ENCODE measurements around the gene TRIM43B.
A peak's percentile ranks its signal among the peaks of the same experiment; 100 is the strongest.
"Not testable (repeated sequence)": the region's sequence is repeated elsewhere in the genome, so short reads cannot be mapped to it uniquely, and the experiment has no call there.

The TRIM43B gene

DNA sequence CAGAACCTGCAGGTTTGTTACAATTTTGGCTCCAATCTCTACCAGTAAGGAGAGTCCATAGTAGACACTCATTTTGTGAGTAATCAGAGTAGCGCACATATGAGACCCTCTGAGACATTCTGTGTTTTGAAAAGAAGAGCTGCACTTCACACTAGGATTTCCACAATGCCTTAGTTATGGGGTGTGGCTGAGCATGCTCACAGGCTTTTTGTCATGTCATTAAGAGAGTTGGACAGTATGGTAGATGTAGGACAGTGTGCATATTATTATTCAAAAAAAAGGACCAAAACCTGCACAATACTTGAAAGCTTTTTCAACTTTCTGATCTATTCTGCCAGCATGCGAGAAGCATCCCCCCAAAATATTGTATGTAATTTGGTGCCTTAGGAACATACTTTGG, 24.9 kb upstream of the TRIM43B start:
- DNase-seq (ENCODE audit: low read depth): no peak
- H3K4me3 ChIP-seq (ENCODE audit: low read depth, low read length): no peak overlapping the region
- no peak for TF ChIP-seq CTCF (conservative IDR thresholded peaks at IDR 0.05; ENCODE audit: low read depth, low read length)

DNA sequence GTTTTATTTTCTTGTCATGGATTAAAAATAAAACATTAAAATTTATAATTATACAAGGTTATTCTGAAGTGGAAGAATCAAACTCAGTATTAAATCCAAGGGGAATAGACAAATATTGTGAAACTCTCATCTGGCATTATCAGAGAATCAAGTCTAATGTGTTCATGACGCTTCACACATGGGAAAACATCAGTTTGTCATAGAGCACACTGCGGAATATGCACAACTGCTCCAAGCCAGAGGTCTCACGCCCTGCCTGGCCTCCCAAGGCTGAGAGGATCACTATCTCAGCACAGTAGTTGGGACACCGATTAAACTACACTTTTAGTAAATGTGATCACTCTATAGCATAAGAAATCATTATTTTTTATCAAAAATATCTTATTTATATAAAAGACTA, 20.7 kb upstream of the TRIM43B start:
- DNase-seq (ENCODE audit: low read depth): no peak
- H3K4me3 ChIP-seq (ENCODE audit: low read depth, low read length): no peak overlapping the region
- no peak for TF ChIP-seq CTCF (conservative IDR thresholded peaks at IDR 0.05; ENCODE audit: low read depth, low read length)

GRCh38 chr2:95500854-95501253, 16.3 kb upstream of the TRIM43B start:
- no peak for DNase-seq (ENCODE audit: low read depth)
- H3K4me3 ChIP-seq (ENCODE audit: low read depth, low read length): no peak overlapping the region
- TF ChIP-seq CTCF (conservative IDR thresholded peaks at IDR 0.05; ENCODE audit: low read depth, low read length): no peak

DNA sequence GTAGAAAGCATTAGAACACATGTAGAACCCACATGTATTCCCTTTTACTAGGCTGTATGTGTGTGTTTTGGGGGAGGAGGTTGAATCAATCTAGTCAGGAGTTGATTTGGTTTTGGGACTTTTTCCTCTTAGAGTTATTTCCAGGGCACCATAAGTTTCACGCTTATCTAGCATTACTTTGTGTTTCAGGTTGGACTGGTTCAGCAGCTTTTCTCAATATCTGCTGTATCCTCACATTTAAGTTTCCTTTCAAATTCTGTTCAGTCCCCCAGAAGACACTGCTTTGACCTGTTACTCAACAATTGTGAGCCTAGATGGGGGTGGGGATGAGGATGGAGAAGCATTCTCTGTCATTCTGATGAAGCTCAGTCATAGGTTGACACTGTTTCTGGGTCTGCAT, 7.5 kb upstream of the TRIM43B start:
- H3K4me3 ChIP-seq (ENCODE audit: low read depth, low read length); DNase-seq (ENCODE audit: low read depth): not testable (repeated sequence)

DNA sequence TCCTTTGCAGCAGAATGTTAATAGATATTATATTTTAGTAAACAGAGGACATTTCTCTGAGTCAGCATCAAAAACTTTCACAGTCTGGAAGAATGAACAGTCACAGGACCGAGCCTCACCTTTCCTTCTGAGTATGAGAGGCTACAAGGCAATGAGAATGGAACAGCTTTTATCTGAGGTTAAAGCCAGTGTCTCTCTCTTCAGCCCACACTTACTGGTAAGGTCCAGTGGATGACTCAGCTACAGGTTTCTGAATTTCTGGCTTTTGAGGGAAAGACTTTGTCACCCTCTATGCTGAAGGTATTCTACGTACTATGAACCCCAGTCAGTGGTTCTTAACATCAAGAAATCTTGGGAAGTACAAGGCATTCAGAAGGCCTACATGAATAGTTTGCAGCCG, 9.5 kb downstream of the TRIM43B start:
- not testable (repeated sequence) for DNase-seq (ENCODE audit: low read depth); H3K4me3 ChIP-seq (ENCODE audit: low read depth, low read length)

DNA sequence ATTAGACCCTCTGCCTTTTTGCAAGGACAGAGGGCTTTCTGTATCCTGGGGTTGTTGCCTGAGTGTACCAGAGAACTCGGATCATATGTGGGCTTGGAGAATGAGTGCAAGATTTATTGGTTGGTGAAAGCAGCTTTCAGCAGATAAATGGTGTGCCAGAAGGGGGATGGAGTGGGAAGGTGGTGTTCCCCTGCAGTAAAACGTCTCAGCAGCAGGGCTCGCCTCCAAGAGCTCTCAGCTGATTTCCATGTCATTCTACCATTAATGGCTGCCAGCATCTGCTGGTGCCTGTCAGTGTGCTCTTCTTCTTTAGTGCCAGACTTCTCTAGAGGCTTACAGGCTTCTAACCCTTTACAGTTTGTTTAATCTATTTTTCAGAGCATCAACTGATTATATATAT, 16.6 kb downstream of the TRIM43B start:
- DNase-seq (ENCODE audit: low read depth); H3K4me3 ChIP-seq (ENCODE audit: low read depth, low read length): not testable (repeated sequence)

DNA sequence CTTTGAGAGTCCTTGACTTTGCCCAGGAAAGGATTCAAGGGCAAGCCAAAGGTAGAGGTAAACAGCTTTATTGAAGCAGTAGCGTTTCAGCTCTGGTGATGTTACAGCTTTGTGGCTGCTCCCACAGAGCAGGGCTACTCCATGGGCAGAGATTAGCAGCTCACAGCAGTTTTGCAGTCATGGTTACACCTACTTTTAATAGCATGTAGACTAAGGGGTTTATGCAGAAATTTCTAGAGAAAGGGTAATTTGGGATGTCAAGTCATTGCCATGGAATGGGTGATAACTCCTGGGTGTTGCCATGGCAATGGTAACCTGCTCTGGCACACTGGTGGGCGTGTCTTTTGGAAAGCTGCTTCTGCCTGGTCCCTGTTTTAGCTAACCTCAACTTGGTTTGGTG, 18.0 kb downstream of the TRIM43B start:
- not testable (repeated sequence) for H3K4me3 ChIP-seq (ENCODE audit: low read depth, low read length); DNase-seq (ENCODE audit: low read depth)

DNA sequence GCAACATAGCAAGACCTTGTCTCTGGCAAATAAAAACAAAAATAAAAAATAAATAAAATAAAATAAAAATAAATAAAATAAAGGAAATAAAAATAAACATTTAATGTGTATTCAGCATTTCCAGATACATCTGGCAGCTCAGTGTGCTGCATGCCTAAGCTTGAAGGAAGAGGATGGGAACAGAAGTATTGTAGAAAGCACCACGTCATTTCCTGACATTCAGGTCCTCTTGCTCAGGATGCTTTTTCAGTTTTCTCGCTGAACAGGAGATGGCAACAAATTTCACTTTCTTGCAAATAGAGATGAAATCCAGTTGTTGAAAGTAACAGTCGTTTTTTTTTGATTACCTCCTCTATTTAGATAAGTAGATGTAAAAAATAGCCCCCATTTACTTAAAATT, 21.3 kb downstream of the TRIM43B start:
- H3K4me3 ChIP-seq (ENCODE audit: low read depth, low read length); DNase-seq (ENCODE audit: low read depth): not testable (repeated sequence)

GRCh38 chr2:95445317-95445716, 39.2 kb downstream of the TRIM43B start:
- not testable (repeated sequence) for DNase-seq (ENCODE audit: low read depth)

GRCh38 chr2:95442474-95443099, 42.0 kb downstream of the TRIM43B start:
- H3K4me3 ChIP-seq (ENCODE audit: low read depth, low read length); DNase-seq (ENCODE audit: low read depth): not testable (repeated sequence)

More at GRCh38 chr2:95445317-95445716, 39.2 kb downstream of the TRIM43B start:
- H3K4me3 ChIP-seq (ENCODE audit: low read depth, low read length): not testable (repeated sequence)

DNA sequence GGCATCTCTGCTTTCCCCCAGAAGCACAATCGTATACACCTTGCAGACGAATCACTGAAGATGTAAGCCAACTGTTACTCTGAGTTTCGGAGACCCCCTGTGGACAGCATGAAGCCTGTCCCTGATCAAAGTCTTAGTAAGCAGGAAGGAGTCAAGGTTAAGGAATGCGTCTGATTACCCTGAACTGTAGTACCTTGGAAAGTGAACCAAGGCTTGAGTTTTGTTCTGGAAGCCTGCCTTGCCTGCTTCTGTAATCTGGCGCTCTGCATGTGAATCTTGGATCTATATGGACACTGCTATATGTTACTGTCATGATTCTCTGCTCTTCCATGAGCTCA, 48.7 kb downstream of the TRIM43B start:
- not testable (repeated sequence) for H3K4me3 ChIP-seq (ENCODE audit: low read depth, low read length); DNase-seq (ENCODE audit: low read depth)

GRCh38 chr2:95435162-95435871, 49.2 kb downstream of the TRIM43B start:
- H3K4me3 ChIP-seq (ENCODE audit: low read depth, low read length); DNase-seq (ENCODE audit: low read depth): not testable (repeated sequence)

DNA sequence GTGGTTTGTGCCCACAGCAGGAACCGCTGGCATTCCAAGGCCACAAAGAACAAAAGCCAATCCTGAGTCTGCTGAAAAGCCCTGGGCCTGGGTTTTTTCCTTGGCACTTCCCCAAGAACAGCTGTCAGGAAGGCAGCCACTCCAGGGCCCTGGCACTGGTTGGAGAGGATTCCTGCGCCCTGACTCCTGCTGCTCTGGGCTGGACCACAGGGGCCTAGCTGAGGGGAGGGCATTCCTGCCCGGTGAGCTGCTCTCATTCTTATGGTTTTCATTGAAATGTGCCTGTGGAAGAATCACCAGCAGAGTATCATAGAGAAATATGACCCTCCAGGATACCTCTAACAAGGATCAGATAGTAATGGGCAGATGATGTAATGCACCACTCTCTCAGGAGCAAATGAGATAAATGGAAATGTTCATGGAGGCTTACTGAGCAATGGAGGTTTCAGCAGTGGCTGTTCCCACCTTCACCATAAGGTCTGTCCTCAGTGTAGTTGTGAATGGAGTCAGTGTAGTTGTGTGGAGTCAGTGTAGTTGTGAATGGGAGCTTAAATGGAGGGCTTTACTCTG, 50.0 kb downstream of the TRIM43B start:
- DNase-seq (ENCODE audit: low read depth): peak; percentile 69
- not testable (repeated sequence) for H3K4me3 ChIP-seq (ENCODE audit: low read depth, low read length)

DNA sequence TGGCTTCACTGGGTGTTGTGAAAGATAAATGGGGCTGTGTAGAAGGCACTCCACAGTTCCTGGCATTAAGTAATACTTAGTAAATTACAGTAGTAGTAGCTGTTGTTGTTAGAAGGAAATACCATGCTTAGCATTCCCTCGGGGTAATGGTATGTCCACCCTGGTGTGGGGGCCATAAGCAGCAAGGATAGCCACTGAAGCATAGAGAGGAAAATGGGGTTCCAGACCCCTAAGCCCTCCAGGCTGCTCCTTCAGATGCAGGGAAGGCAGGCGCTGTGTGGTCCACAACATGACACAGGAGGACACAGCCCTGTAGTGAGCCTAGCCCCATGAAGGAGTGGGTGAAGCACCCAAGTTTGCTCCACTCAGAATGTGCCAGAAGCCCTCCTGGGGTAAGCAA, 50.6 kb downstream of the TRIM43B start:
- not testable (repeated sequence) for H3K4me3 ChIP-seq (ENCODE audit: low read depth, low read length)
- peak; percentile 29 for DNase-seq (ENCODE audit: low read depth)

DNA sequence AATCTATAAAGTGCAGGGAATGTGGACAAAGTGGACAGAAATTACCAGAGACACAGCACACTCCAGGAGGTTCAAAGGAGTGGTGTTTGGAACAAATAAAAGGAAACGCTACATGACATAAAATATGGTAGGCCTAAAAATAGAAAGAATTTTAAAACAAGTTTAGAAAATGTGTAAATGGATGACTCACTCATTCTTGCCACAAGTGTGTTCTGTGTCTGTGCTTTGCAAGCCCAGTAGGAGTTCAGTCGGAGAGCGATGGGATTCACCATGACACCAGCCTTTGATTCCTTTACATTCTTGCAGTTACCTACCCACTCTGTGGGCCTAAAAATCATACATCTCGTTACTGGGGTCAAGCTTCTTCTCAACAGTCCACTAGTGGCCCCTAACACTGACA, 51.2 kb downstream of the TRIM43B start:
- H3K4me3 ChIP-seq (ENCODE audit: low read depth, low read length); DNase-seq (ENCODE audit: low read depth): not testable (repeated sequence)
